ENCODE data around the gene ZNF316. TPM values are rescaled to one million over a fixed set of nuclear protein-coding genes. Genes with fewer than 3 reads are reported as not detected.

The ZNF316 gene
- total and polyA plus RNA-seq, 4 donors = 20.9 to 38.5 (median 24.0) TPM

DNA sequence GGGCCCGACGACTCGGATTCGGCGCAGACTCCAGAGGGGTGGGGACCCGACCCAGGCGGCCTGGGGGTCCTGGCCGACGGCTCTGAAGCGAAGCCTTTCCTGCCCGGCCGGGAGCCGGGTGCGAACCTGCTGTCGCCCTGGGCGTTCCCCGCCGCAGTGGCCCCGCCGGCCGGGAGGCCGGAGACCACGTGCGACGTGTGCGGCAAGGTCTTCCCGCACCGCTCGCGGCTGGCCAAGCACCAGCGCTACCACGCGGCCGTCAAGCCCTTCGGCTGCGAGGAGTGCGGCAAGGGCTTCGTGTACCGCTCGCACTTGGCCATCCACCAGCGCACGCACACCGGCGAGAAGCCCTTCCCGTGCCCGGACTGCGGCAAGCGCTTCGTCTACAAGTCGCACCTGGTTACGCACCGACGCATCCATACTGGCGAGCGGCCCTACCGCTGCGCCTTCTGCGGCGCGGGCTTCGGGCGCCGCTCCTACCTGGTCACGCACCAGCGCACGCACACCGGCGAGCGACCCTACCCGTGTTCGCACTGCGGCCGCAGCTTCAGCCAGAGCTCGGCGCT lies 15.4 kb downstream of the ZNF316 start:
- H3K27ac ChIP-seq (ENCODE audit: low read depth in 1 of 2, low read length in 1 of 2) = no peak overlapping the region
- peaks cover 12 to 79% (median 34%) of the 10 kb centered on the region in 4 donors for H3K36me3 ChIP-seq (ENCODE audit: control insufficient read depth in 4 of 4, insufficient read depth in 4 of 4, low read length in 4 of 4)
- no peaks in the 10 kb centered on the region for H3K27me3 ChIP-seq (ENCODE audit: control insufficient read depth in 3 of 3, insufficient read depth in 3 of 3, low read length in 2 of 3)
- H3K9ac ChIP-seq (ENCODE audit: insufficient read depth in 1 of 2, low read length in 2 of 2) = no peak overlapping the region
- WGBS, 2 donors = 97 to 98% methylated on average over 71 to 75 of the region's 75 CpGs
- no peak for ATAC-seq (ENCODE audit: insufficient read depth, low FRiP score)
- H3K4me1 ChIP-seq (ENCODE audit: control insufficient read depth in 5 of 5, insufficient read depth in 5 of 5, low read length in 5 of 5) = no peaks in the 10 kb centered on the region
- TF ChIP-seq, protein P1, sequence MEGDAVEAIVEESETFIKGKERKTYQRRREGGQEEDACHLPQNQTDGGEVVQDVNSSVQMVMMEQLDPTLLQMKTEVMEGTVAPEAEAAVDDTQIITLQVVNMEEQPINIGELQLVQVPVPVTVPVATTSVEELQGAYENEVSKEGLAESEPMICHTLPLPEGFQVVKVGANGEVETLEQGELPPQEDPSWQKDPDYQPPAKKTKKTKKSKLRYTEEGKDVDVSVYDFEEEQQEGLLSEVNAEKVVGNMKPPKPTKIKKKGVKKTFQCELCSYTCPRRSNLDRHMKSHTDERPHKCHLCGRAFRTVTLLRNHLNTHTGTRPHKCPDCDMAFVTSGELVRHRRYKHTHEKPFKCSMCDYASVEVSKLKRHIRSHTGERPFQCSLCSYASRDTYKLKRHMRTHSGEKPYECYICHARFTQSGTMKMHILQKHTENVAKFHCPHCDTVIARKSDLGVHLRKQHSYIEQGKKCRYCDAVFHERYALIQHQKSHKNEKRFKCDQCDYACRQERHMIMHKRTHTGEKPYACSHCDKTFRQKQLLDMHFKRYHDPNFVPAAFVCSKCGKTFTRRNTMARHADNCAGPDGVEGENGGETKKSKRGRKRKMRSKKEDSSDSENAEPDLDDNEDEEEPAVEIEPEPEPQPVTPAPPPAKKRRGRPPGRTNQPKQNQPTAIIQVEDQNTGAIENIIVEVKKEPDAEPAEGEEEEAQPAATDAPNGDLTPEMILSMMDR (IDR thresholded peaks at IDR 0.05; ENCODE audit: control extremely low read depth, extremely low read depth) = no peak
- DNase-seq = no peak
- H3K9me3 ChIP-seq (ENCODE audit: control insufficient read depth in 4 of 4, insufficient read depth in 3 of 4, low read length in 3 of 4) = peaks cover 0 to 34% (median 0%) of the 10 kb centered on the region in 4 donors
- H3K4me3 ChIP-seq = no peak overlapping the region

DNA sequence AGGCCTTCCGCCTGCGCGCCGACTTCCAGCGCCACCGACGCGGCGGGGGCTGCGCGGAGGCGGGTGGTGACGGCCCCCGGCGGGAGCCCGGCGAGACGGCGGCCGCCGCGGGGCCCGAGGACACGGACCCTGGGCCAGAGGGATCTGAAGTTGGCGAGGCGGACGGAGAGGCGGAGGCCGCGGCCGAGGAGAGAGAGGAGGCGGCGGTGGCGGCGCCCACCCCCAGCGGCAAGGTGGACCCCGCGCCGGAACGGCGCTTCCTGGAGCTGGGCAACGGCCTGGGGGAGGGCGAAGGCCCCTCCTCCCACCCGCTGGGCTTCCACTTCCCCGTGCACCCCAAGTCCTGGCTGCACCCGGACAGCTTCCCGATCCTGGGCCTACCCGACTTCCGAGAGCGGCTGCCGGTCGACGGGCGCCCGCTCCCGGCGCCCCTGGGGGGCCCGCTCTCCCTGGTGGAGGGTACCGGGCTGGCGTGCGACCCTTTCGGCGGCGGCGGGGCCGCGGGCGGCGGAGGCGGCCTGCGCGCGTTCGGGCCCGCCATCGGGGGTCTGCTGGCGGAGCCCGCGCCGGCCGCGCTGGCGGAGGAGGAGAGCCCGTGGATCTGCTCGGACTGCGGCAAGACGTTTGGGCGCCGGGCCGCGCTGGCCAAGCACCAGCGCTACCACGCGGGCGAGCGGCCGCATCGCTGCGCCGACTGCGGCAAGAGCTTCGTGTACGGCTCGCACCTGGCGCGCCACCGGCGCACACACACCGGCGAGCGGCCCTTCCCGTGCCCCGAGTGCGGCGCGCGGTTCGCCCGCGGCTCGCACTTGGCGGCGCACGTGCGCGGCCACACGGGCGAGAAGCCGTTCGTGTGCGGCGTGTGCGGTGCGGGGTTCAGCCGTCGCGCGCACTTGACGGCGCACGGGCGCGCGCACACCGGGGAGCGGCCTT lies 16.2 kb downstream of the ZNF316 start:
- 96 to 97% methylated on average over 145 to 146 of the region's 146 CpGs for WGBS, 2 donors
- no peaks in the 10 kb centered on the region for H3K27me3 ChIP-seq (ENCODE audit: control insufficient read depth in 3 of 3, insufficient read depth in 3 of 3, low read length in 2 of 3)
- DNase-seq = no peak
- H3K9ac ChIP-seq (ENCODE audit: insufficient read depth in 1 of 2, low read length in 2 of 2) = no peak overlapping the region
- no peaks in the 10 kb centered on the region for H3K4me1 ChIP-seq (ENCODE audit: control insufficient read depth in 5 of 5, insufficient read depth in 5 of 5, low read length in 5 of 5)
- H3K36me3 ChIP-seq (ENCODE audit: control insufficient read depth in 4 of 4, insufficient read depth in 4 of 4, low read length in 4 of 4) = peaks cover 12 to 71% (median 32%) of the 10 kb centered on the region in 4 donors
- ATAC-seq (ENCODE audit: insufficient read depth, low FRiP score) = no peak
- no peak overlapping the region for H3K27ac ChIP-seq (ENCODE audit: low read depth in 1 of 2, low read length in 1 of 2)
- no peak overlapping the region for H3K4me3 ChIP-seq
- peaks cover 0 to 34% (median 0%) of the 10 kb centered on the region in 4 donors for H3K9me3 ChIP-seq (ENCODE audit: control insufficient read depth in 4 of 4, insufficient read depth in 3 of 4, low read length in 3 of 4)
- TF ChIP-seq, protein P1 (IDR thresholded peaks at IDR 0.05; ENCODE audit: control extremely low read depth, extremely low read depth) = no peak

DNA sequence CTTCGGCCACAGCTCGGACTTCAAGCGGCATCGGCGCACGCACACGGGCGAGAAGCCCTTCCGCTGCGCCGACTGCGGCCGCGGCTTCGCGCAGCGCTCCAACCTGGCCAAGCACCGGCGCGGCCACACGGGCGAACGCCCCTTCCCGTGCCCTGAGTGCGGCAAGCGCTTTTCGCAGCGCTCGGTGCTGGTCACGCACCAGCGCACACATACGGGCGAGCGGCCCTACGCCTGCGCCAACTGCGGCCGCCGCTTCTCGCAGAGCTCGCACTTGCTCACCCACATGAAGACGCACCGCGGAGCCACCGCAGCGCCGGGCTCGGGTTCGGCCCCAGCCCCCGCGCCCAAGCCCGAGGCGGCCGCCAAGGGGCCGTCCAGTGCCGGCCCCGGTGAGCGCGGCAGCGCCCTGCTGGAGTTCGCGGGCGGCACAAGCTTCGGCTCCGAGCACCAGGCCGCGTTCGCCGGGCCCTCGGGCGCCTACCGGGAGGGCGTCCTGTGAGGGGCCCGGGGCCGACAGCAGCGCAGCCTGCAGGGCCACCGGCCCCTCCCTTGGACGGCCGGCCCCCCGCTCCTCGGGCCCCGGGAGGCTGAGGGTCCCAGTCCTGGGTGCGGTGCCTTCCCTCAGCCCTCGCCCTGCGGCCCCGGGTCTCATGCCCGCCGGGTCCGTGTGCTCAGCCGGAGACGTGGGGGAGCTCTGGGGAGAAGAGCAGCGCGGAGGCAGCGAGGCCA lies 17.2 kb downstream of the ZNF316 start:
- 96 to 97% methylated on average over 89 to 94 of the region's 94 CpGs for WGBS, 2 donors

More for the DNA sequence above, 17.2 kb downstream of the ZNF316 start:
- Histone ChIP-seq H3K4me3 (no peak overlapping the region), H3K9ac (ENCODE audit: insufficient read depth in 1 of 2, low read length in 2 of 2) (no peak overlapping the region), H3K27ac (ENCODE audit: low read depth in 1 of 2, low read length in 1 of 2) (no peak overlapping the region), H3K9me3 (ENCODE audit: control insufficient read depth in 4 of 4, insufficient read depth in 3 of 4, low read length in 3 of 4) (peaks cover 0 to 34% (median 0%) of the 10 kb centered on the region in 4 donors), H3K27me3 (ENCODE audit: control insufficient read depth in 3 of 3, insufficient read depth in 3 of 3, low read length in 2 of 3) (no peaks in the 10 kb centered on the region), H3K36me3 (ENCODE audit: control insufficient read depth in 4 of 4, insufficient read depth in 4 of 4, low read length in 4 of 4) (peaks cover 11 to 64% (median 28%) of the 10 kb centered on the region in 4 donors), H3K4me1 (ENCODE audit: control insufficient read depth in 5 of 5, insufficient read depth in 5 of 5, low read length in 5 of 5) (peaks cover 0 to 2% (median 0%) of the 10 kb centered on the region in 5 donors)
- no peak for ATAC-seq (ENCODE audit: insufficient read depth, low FRiP score)
- TF ChIP-seq, protein P1 (IDR thresholded peaks at IDR 0.05; ENCODE audit: control extremely low read depth, extremely low read depth) = no peak
- DNase-seq = no peak

All from lung (tissue), 12 donors.